ENCODE results near the gene GPR15LG.

Gene GPR15LG

GRCh38 chr10:84204122-84204521, 30.5 kb downstream of the GPR15LG start:
- Histone ChIP-seq H3K4me3 (ENCODE audit: low read depth, low read length) (no peak overlapping the region), H3K4me1 (ENCODE audit: control insufficient read depth, insufficient read depth, low read length) (no peaks in the 10 kb centered on the region), H3K27ac (ENCODE audit: extremely low read depth, low read depth, low read length) (no peak overlapping the region), H3K9me3 (ENCODE audit: control insufficient read depth, insufficient read depth, low read depth, low read length) (no peaks in the 10 kb centered on the region), H3K36me3 (ENCODE audit: control insufficient read depth in 2 of 2, insufficient read depth in 1 of 2, low read length in 2 of 2) (no peaks in the 10 kb centered on the region)
- ChIA-PET CTCF (interaction anchor here (1.1 to 5.3 kb wide), 5 partner anchors 13 to 56 kb away, joined by 3 to 55 read pairs (median 4); no protein-coding TSS in a partner anchor), POLR2A (no interaction called here)
- no peak for TF ChIP-seq ZNF449 (tag by site-specific recombination; IDR thresholded peaks at IDR 0.05)

GRCh38 chr10:84204610-84205009, 31.0 kb downstream of the GPR15LG start:
- Histone ChIP-seq H3K4me1 (ENCODE audit: control insufficient read depth, insufficient read depth, low read length) (no peaks in the 10 kb centered on the region), H3K36me3 (ENCODE audit: control insufficient read depth in 2 of 2, insufficient read depth in 1 of 2, low read length in 2 of 2) (no peaks in the 10 kb centered on the region), H3K9me3 (ENCODE audit: control insufficient read depth, insufficient read depth, low read depth, low read length) (no peaks in the 10 kb centered on the region), H3K4me3 (ENCODE audit: low read depth, low read length) (no peak overlapping the region), H3K27ac (ENCODE audit: extremely low read depth, low read depth, low read length) (no peak overlapping the region)
- no peak for TF ChIP-seq ZNF518A (tag by site-specific recombination; conservative IDR thresholded peaks at IDR 0.05; ENCODE audit: low read depth)
- no peak for TF ChIP-seq ZNF664 (tag by site-specific recombination; IDR thresholded peaks at IDR 0.05)
- TF ChIP-seq REPIN1 (tag by site-specific recombination; IDR thresholded peaks at IDR 0.05; ENCODE audit: low read depth) = no peak
- TF ChIP-seq TSHZ1 (tag by site-specific recombination; IDR thresholded peaks at IDR 0.05; ENCODE audit: borderline replicate concordance) = no peak
- no peak for TF ChIP-seq KLF16 (tag by site-specific recombination; IDR thresholded peaks at IDR 0.05)
- TF ChIP-seq ZNF132 (tag by site-specific recombination; IDR thresholded peaks at IDR 0.05; ENCODE audit: borderline replicate concordance) = no peak
- TF ChIP-seq GLI4 (tag by site-specific recombination; IDR thresholded peaks at IDR 0.05) = no peak
- no peak for TF ChIP-seq ZNF473 (tag by site-specific recombination; IDR thresholded peaks at IDR 0.05)
- TF ChIP-seq ZNF433 (tag by site-specific recombination; IDR thresholded peaks at IDR 0.05; ENCODE audit: low read depth) = no peak
- TF ChIP-seq ZNF148 (tag by site-specific recombination; IDR thresholded peaks at IDR 0.05; ENCODE audit: borderline replicate concordance) = no peak
- TF ChIP-seq ZNF416 (tag by site-specific recombination; IDR thresholded peaks at IDR 0.05) = no peak
- no peak for TF ChIP-seq GLIS2 (tag by site-specific recombination; IDR thresholded peaks at IDR 0.05)
- no peak for TF ChIP-seq PRDM1 (tag by site-specific recombination; IDR thresholded peaks at IDR 0.05)
- TF ChIP-seq ZNF707 (tag by site-specific recombination; IDR thresholded peaks at IDR 0.05) = no peak
- ChIA-PET POLR2A (no interaction called here), CTCF (interaction anchor here (0.7 to 5.3 kb wide), 15 partner anchors 8 to 143 kb away, joined by 3 to 55 read pairs (median 4); partner anchors contain the start of genes CDHR1 and GHITM)

Data from HEK293 (cell line).